Measurements from ENCODE around the gene OR7G3.

OR7G3 gene

GRCh38 chr19:9126900-9127405 lies at the start of gene OR7G3:
TSS of gene OR7G3 (minus strand) at chr19:9126950. CDS start at chr19:9126950, 0 bp downstream.
- CTCF ChIA-PET: no interaction called here
- POLR2A ChIA-PET: no interaction called here
- DNase-seq (ENCODE audit: extremely low spot score): no peak
- TF ChIP-seq FOXA1 (IDR thresholded peaks at IDR 0.05) (no peak), CTBP1 (IDR thresholded peaks at IDR 0.05; ENCODE audit: borderline replicate concordance) (no peak), HDGF (IDR thresholded peaks at IDR 0.05; ENCODE audit: borderline replicate concordance) (no peak), SUZ12 (IDR thresholded peaks at IDR 0.05) (no peak), ARNT (IDR thresholded peaks at IDR 0.05) (no peak), FOXM1 (IDR thresholded peaks at IDR 0.05; ENCODE audit: borderline replicate concordance) (no peak), TARDBP (IDR thresholded peaks at IDR 0.05) (no peak), ELF4 (IDR thresholded peaks at IDR 0.05) (no peak), L3MBTL2 (conservative IDR thresholded peaks at IDR 0.05) (no peak), NFRKB (IDR thresholded peaks at IDR 0.05) (no peak), BHLHE40 (IDR thresholded peaks at IDR 0.05; ENCODE audit: borderline replicate concordance) (no peak), PKNOX1 (IDR thresholded peaks at IDR 0.05) (no peak)

GRCh38 chr19:9175326-9175725 lies 48.6 kb upstream of the OR7G3 start:
- DNase-seq (ENCODE audit: extremely low spot score): no peak
- TF ChIP-seq NFRKB (IDR thresholded peaks at IDR 0.05) (no peak), ARNT (IDR thresholded peaks at IDR 0.05) (no peak), ELF4 (IDR thresholded peaks at IDR 0.05) (no peak), TARDBP (IDR thresholded peaks at IDR 0.05) (no peak), LEF1 (IDR thresholded peaks at IDR 0.05; ENCODE audit: borderline replicate concordance) (no peak), HDGF (IDR thresholded peaks at IDR 0.05; ENCODE audit: borderline replicate concordance) (no peak), ZNF384 (IDR thresholded peaks at IDR 0.05) (no peak), SP1 (IDR thresholded peaks at IDR 0.05) (no peak)
- CTCF ChIA-PET: no interaction called here
- POLR2A ChIA-PET: no interaction called here

- TF ChIP-seq NFRKB (IDR thresholded peaks at IDR 0.05): no peak
- TF ChIP-seq TARDBP (IDR thresholded peaks at IDR 0.05): no peak
- TF ChIP-seq FOXM1 (IDR thresholded peaks at IDR 0.05; ENCODE audit: borderline replicate concordance): no peak
- TF ChIP-seq PKNOX1 (IDR thresholded peaks at IDR 0.05): no peak
- no peak for TF ChIP-seq BHLHE40 (IDR thresholded peaks at IDR 0.05; ENCODE audit: borderline replicate concordance)
- TF ChIP-seq ZNF384 (IDR thresholded peaks at IDR 0.05): no peak
- CTCF ChIA-PET: no interaction called here
Observed at GRCh38 chr19:9171393-9171991, 44.7 kb upstream of the OR7G3 start.

GRCh38 chr19:9166846-9167245 lies 40.1 kb upstream of the OR7G3 start:
- no peak for DNase-seq (ENCODE audit: extremely low spot score)
- CTCF ChIA-PET: no interaction called here
- POLR2A ChIA-PET: no interaction called here
- no peak for TF ChIP-seq LEF1 (IDR thresholded peaks at IDR 0.05; ENCODE audit: borderline replicate concordance)
- no peak for TF ChIP-seq ZNF384 (IDR thresholded peaks at IDR 0.05)
- TF ChIP-seq FOXK2 (IDR thresholded peaks at IDR 0.05): no peak
- no peak for TF ChIP-seq ELF4 (IDR thresholded peaks at IDR 0.05)
- TF ChIP-seq PKNOX1 (IDR thresholded peaks at IDR 0.05): no peak
- no peak for TF ChIP-seq SP1 (IDR thresholded peaks at IDR 0.05)
- no peak for TF ChIP-seq SUZ12 (IDR thresholded peaks at IDR 0.05)
- no peak for TF ChIP-seq FOXM1 (IDR thresholded peaks at IDR 0.05; ENCODE audit: borderline replicate concordance)
- no peak for TF ChIP-seq TARDBP (IDR thresholded peaks at IDR 0.05)
- no peak for TF ChIP-seq CTBP1 (IDR thresholded peaks at IDR 0.05; ENCODE audit: borderline replicate concordance)
- no peak for TF ChIP-seq L3MBTL2 (conservative IDR thresholded peaks at IDR 0.05)
- TF ChIP-seq NFRKB (IDR thresholded peaks at IDR 0.05): no peak
- TF ChIP-seq HDGF (IDR thresholded peaks at IDR 0.05; ENCODE audit: borderline replicate concordance): no peak
- no peak for TF ChIP-seq BHLHE40 (IDR thresholded peaks at IDR 0.05; ENCODE audit: borderline replicate concordance)
- no peak for TF ChIP-seq ARNT (IDR thresholded peaks at IDR 0.05)
- TF ChIP-seq FOXA1 (IDR thresholded peaks at IDR 0.05): no peak

More at GRCh38 chr19:9171393-9171991, 44.7 kb upstream of the OR7G3 start:
- POLR2A ChIA-PET: no interaction called here
- no peak for DNase-seq (ENCODE audit: extremely low spot score)

GRCh38 chr19:9165261-9165660 lies 38.5 kb upstream of the OR7G3 start:
- POLR2A ChIA-PET: no interaction called here
- DNase-seq (ENCODE audit: extremely low spot score): no peak
- TF ChIP-seq TARDBP (IDR thresholded peaks at IDR 0.05) (no peak), NFRKB (IDR thresholded peaks at IDR 0.05) (no peak), L3MBTL2 (conservative IDR thresholded peaks at IDR 0.05) (no peak)
- CTCF ChIA-PET: no interaction called here

GRCh38 chr19:9161427-9161826 lies 34.7 kb upstream of the OR7G3 start:
- ChIA-PET POLR2A (no interaction called here), CTCF (no interaction called here)
- DNase-seq (ENCODE audit: extremely low spot score): no peak
- no peak for TF ChIP-seq L3MBTL2 (conservative IDR thresholded peaks at IDR 0.05)
- TF ChIP-seq ARNT (IDR thresholded peaks at IDR 0.05): no peak
- no peak for TF ChIP-seq BHLHE40 (IDR thresholded peaks at IDR 0.05; ENCODE audit: borderline replicate concordance)
- TF ChIP-seq HDGF (IDR thresholded peaks at IDR 0.05; ENCODE audit: borderline replicate concordance): no peak
- no peak for TF ChIP-seq ELF4 (IDR thresholded peaks at IDR 0.05)
- no peak for TF ChIP-seq FOXK2 (IDR thresholded peaks at IDR 0.05)
- TF ChIP-seq NFRKB (IDR thresholded peaks at IDR 0.05): no peak
- no peak for TF ChIP-seq LEF1 (IDR thresholded peaks at IDR 0.05; ENCODE audit: borderline replicate concordance)
- no peak for TF ChIP-seq CTBP1 (IDR thresholded peaks at IDR 0.05; ENCODE audit: borderline replicate concordance)
